Hepatocyte (in vitro differentiated cells): Measurements from ENCODE around the gene DLX4. TPM values are rescaled to one million over a fixed set of nuclear protein-coding genes. Genes with fewer than 3 reads are reported as not detected.

Experiments used
- DNase-seq: peaks from one replicate; pipeline ENCODE4 v3.0.0-alpha.2; 2016; ENCODE audit warnings: low spot score
- H2AFZ ChIP-seq: fragments of 200-600 bp; sonication (generic); 2 replicates; pipeline ENCODE4 v1.6.0; 2016; ENCODE audit warnings: antibody characterized with exemption, mild to moderate bottlenecking
- H3K27ac ChIP-seq: fragments of 200-600 bp; sonication (generic); 2 replicates; pipeline ENCODE4 v1.5.1; 2016; ENCODE audit warnings: mild to moderate bottlenecking
- H3K27me3 ChIP-seq: fragments of 200-600 bp; sonication (generic); 2 replicates; pipeline ENCODE4 v1.6.1; 2016
- H3K36me3 ChIP-seq: fragments of 200-600 bp; sonication (generic); replicated peaks from 2 replicates; pipeline ENCODE4 v1.5.1; 2016; ENCODE audit warnings: low read depth; ENCODE audit not compliant: insufficient read depth
- H3K4me1 ChIP-seq: fragments of 200-600 bp; sonication (generic); 2 replicates; pipeline ENCODE4 v1.5.1; 2016; ENCODE audit warnings: mild to moderate bottlenecking, moderate library complexity; ENCODE audit not compliant: insufficient read depth
- H3K4me2 ChIP-seq: fragments of 200-600 bp; sonication (generic); 2 replicates; pipeline ENCODE4 v1.6.0; 2016
- H3K4me3 ChIP-seq: fragments of 200-600 bp; sonication (generic); 2 replicates; pipeline ENCODE4 v1.5.1; 2016; ENCODE audit warnings: mild to moderate bottlenecking
- H3K79me2 ChIP-seq: fragments of 200-600 bp; sonication (generic); 2 replicates; pipeline ENCODE4 v1.6.0; 2017; ENCODE audit warnings: mild to moderate bottlenecking
- H3K9me2 ChIP-seq: fragments of 200-600 bp; sonication (generic); replicated peaks from 2 replicates; pipeline ENCODE4 v1.6.0; 2017; ENCODE audit warnings: mild to moderate bottlenecking; ENCODE audit not compliant: insufficient read depth
- H3K9me3 ChIP-seq: fragments of 200-600 bp; sonication (generic); 2 replicates; pipeline ENCODE4 v1.5.1; 2016; ENCODE audit warnings: low read depth, mild to moderate bottlenecking
- H4K20me1 ChIP-seq: fragments of 200-600 bp; sonication (generic); 2 replicates; pipeline ENCODE4 v1.6.0; 2016; ENCODE audit warnings: mild to moderate bottlenecking; ENCODE audit not compliant: insufficient read depth, poor library complexity, severe bottlenecking
- CTCF ChIP-seq: fragments of 200-600 bp; sonication (generic); IDR thresholded peaks from 2 replicates; pipeline ENCODE4 v1.5.1; 2016; ENCODE audit warnings: antibody characterized with exemption, mild to moderate bottlenecking; ENCODE audit not compliant: poor library complexity
- EZH2 ChIP-seq: fragments of 200-600 bp; sonication (generic); IDR thresholded peaks from 2 replicates; pipeline ENCODE4 v1.6.1; 2016; ENCODE audit warnings: antibody characterized with exemption, mild to moderate bottlenecking, borderline replicate concordance
- EZH2phosphoT487 ChIP-seq: fragments of 200-600 bp; sonication (generic); IDR thresholded peaks from one replicate; pipeline ENCODE4 v1.6.1; 2018; ENCODE audit warnings: antibody characterized with exemption, mild to moderate bottlenecking, low read depth, moderate library complexity; ENCODE audit not compliant: unreplicated experiment, severe bottlenecking
- WGBS: methylation state at CpG from one replicate; pipeline ENCODE4 v1.1.6; 2016; ENCODE audit warnings: low lambda C conversion rate; ENCODE audit errors: missing lambda C conversion rate; 5-methylcytosine and 5-hydroxymethylcytosine counted together
- polyA plus RNA-seq: library from polyadenylated mRNA; unstranded; fragments of >200 nt; fragmentation: Nextera tagmentation; extraction: Ambion mirVana; gene quantifications from 2 replicates; pipeline ENCODE4 v1.2.1, GENCODE V29; 2016
- total RNA-seq: library from RNA; depleted of rRNA; stranded (reverse); fragments of >200 nt; gene quantifications from 2 replicates; pipeline ENCODE4 v1.2.3, GENCODE V29; 2014

Gene DLX4
- total and polyA plus RNA-seq, 2 experiments from 2014 or later, result 0.17 to 1.4 TPM

GRCh38 chr17:49978501-49978900 lies 9.5 kb downstream of the DLX4 start:
- Histone ChIP-seq H3K4me3 (no peak overlapping the region), H3K9me2 (no peaks in the 10 kb centered on the region), H3K27me3 (peaks cover 41% of the 10 kb centered on the region), H3K4me1 (no peaks in the 10 kb centered on the region), H4K20me1 (no peaks in the 10 kb centered on the region), H3K79me2 (no peaks in the 10 kb centered on the region), H3K36me3 (no peaks in the 10 kb centered on the region), H3K9me3 (no peaks in the 10 kb centered on the region), H2AFZ (no peak overlapping the region), H3K27ac (no peak overlapping the region), H3K4me2 (no peak overlapping the region)
- WGBS, result 80% methylated on average over 13 of the region's 13 CpGs
- no peak for DNase-seq
- TF ChIP-seq EZH2phosphoT487 (no peak), EZH2 (no peak), CTCF (no peak)

- Histone ChIP-seq H3K27ac (no peak overlapping the region), H3K9me3 (no peaks in the 10 kb centered on the region), H3K9me2 (no peaks in the 10 kb centered on the region), H4K20me1 (no peaks in the 10 kb centered on the region), H3K4me1 (no peaks in the 10 kb centered on the region), H3K4me3 (no peak overlapping the region), H2AFZ (no peak overlapping the region), H3K36me3 (no peaks in the 10 kb centered on the region), H3K27me3 (peaks cover 27% of the 10 kb centered on the region), H3K79me2 (no peaks in the 10 kb centered on the region), H3K4me2 (no peak overlapping the region)
- no peak for DNase-seq
- WGBS, result 80% methylated on average over 4 of the region's 4 CpGs
- TF ChIP-seq EZH2 (no peak), EZH2phosphoT487 (no peak), CTCF (no peak)
These were observed 10.9 kb downstream of the DLX4 start for GRCh38 chr17:49979748-49980479.

GRCh38 chr17:49980703-49981197 lies 11.8 kb downstream of the DLX4 start:
- H3K27me3 ChIP-seq, result peaks cover 23% of the 10 kb centered on the region
- no peaks in the 10 kb centered on the region for H3K4me1 ChIP-seq
- H3K4me3 ChIP-seq, result no peak overlapping the region
- WGBS, result 18% methylated on average over 7 of the region's 7 CpGs
- H3K9me2 ChIP-seq, result no peaks in the 10 kb centered on the region
- peak; percentile 44 for DNase-seq
- H3K27ac ChIP-seq, result no peak overlapping the region
- TF ChIP-seq EZH2phosphoT487 (no peak), CTCF (no peak), EZH2 (no peak)
- no peaks in the 10 kb centered on the region for H4K20me1 ChIP-seq
- H3K9me3 ChIP-seq, result no peaks in the 10 kb centered on the region
- no peaks in the 10 kb centered on the region for H3K79me2 ChIP-seq
- H2AFZ ChIP-seq, result no peak overlapping the region
- H3K36me3 ChIP-seq, result no peaks in the 10 kb centered on the region
- no peak overlapping the region for H3K4me2 ChIP-seq
